Heart left ventricle (tissue), 16 donors: ENCODE measurements around the gene CDT1. TPM values are rescaled to one million over a fixed set of nuclear protein-coding genes. Genes with fewer than 3 reads are reported as not detected.
A peak's percentile ranks its signal among the peaks of the same experiment; 100 is the strongest.

Experiments
- ATAC-seq, 4 donors: fragments of 200-7000 bp; cut with Tn5 transposase; one replicate each; pipeline ENCODE4 v1.9.1; 2020 to 2022; ENCODE audit warnings: moderate library complexity in 4 of 4, mild to moderate bottlenecking in 3 of 4, moderate number of reproducible peaks in 1 of 4
- DNase-seq, 5 donors: peaks; one replicate each; pipeline ENCODE4 v3.0.0-alpha.2; 2020
- H3K27ac ChIP-seq, 12 donors: fragments of 200-600 bp; sonication (generic) in 4 of 12; one replicate each; pipeline versions ENCODE4 v1.5.0 to v1.8.0; 2016 to 2022; ENCODE audit warnings: mild to moderate bottlenecking in 2 of 12
- H3K27me3 ChIP-seq, 9 donors: fragments of 200-600 bp; sonication (generic) in 2 of 9; one replicate each; pipeline versions ENCODE4 v1.5.1 to v1.8.0; 2016 to 2022; ENCODE audit warnings: mild to moderate bottlenecking in 3 of 9
- H3K36me3 ChIP-seq, 9 donors: fragments of 200-600 bp; sonication (generic) in 2 of 9; one replicate each; pipeline versions ENCODE4 v1.5.0 to v1.8.0; 2018 to 2022; ENCODE audit warnings: mild to moderate bottlenecking in 2 of 9
- H3K4me1 ChIP-seq, 12 donors: fragments of 200-600 bp; sonication (generic) in 4 of 12; one replicate each; pipeline versions ENCODE4 v1.5.0 to v1.8.0; 2016 to 2022; ENCODE audit warnings: mild to moderate bottlenecking in 3 of 12
- H3K4me3 ChIP-seq, 12 donors: fragments of 200-600 bp; sonication (generic) in 4 of 12; one replicate each; pipeline versions ENCODE4 v1.5.0 to v1.8.0; 2017 to 2022; ENCODE audit warnings: mild to moderate bottlenecking in 9 of 12, moderate library complexity in 4 of 12
- H3K9me3 ChIP-seq, 12 donors: fragments of 200-600 bp; sonication (generic) in 4 of 12; one replicate each; pipeline versions ENCODE4 v1.5.0 to v1.8.0; 2016 to 2022; ENCODE audit warnings: mild to moderate bottlenecking in 1 of 12
- POLR2A ChIP-seq, 2 donors: fragments of 450-650 bp; IDR thresholded peaks; one replicate each; pipeline ENCODE4 v1.6.1; 2017; ENCODE audit warnings: antibody characterized with exemption in 2 of 2, mild to moderate bottlenecking in 2 of 2, moderate library complexity in 2 of 2
- WGBS, 4 donors: extraction: QIAGEN DNeasy Blood & Tissue Kit in 2 of 4; methylation state at CpG; one replicate each; pipeline versions ENCODE4 v1.1.5 to v1.1.7; 2013 to 2018; 5-methylcytosine and 5-hydroxymethylcytosine counted together
- intact Hi-C, 10 donors: fragments of 100-400 bp; cut with DNase I; formaldehyde crosslinking; loops; one replicate each; pipeline versions ENCODE4 v1.11.1 to v1.14.2; 2022
- polyA plus RNA-seq, 2 donors: library from polyadenylated mRNA; stranded (reverse); fragments of 200-250 nt; gene quantifications; one replicate each; pipeline ENCODE4 v1.2.3, GENCODE V29; 2013
- total RNA-seq, 9 donors: library from RNA; depleted of rRNA in 2 of 9; stranded (reverse); fragments of >200 nt in 2 of 9; fragmentation: NEBNext Ultra II Directional in 3 of 9; extraction: Animal tissue kit (Norgen Biotek cat#: 25700) in 3 of 9; gene quantifications; one replicate each; pipeline versions ENCODE4 v1.1.0 to v1.2.4, GENCODE V29; 2016 to 2023
- TF ChIP-seq, protein P1 (sequence below), 12 donors: fragments of 200-600 bp; sonication (generic) in 4 of 12; IDR thresholded peaks; one replicate each; pipeline versions ENCODE4 v1.5.0 to v1.8.0; 2018 to 2022; ENCODE audit warnings: antibody characterized with exemption in 12 of 12, mild to moderate bottlenecking in 5 of 12
- donor health status: ischemic (EF 13 %, LVEDD 7.1; RV severe dilation, severe dysfunction).
- donor health status: healthy with polysubstance abuse.
- donor health status: DM: no; HTN: yes; CAD: no.
- donor health status: DM: no; HTN: no; CAD: no.
- donor health status: ischemic (EF 25% LVEDD 6.9; RV normal size, moderate dysfunction).
- donor health status: ischemic (EF 25% LVEDD 5.7; RV mildly dilated, moderate dysfunction).
- donor health status: healthy.
- donor health status: DM: yes; HTN: yes; CAD: no.
- donor health status: ischemic (EF 35%, LVEDD 5.7; RV mildly dilated, moderate dysfunction).
- donor health status: nonischemic (EF 11% LVEDD 7.7; RV severe dilation, severe dysfunction).
- donor health status: DM: yes; HTN: yes; CAD: no.
- donor health status: PGD.
- donor health status: ischemic (EF 29% LVEDD 5.4; RV normal size, mild dysfunction).
- donor health status: nonischemic (EF 23%, LVEDD 6.1; RV moderate dilation, normal function).

The CDT1 gene
- total and polyA plus RNA-seq, 11 donors: 0.19 to 6.1 (median 0.61) TPM

GRCh38 chr16:88755745-88756443 is 47.7 kb upstream of the CDT1 start:
- 82 to 86% (median 85%) methylated on average over 13 to 23 of the region's 23 CpGs for WGBS, 4 donors
- peaks cover 0 to 15% (median 0%) of the 10 kb centered on the region in 12 donors for H3K9me3 ChIP-seq
- TF ChIP-seq, protein P1, sequence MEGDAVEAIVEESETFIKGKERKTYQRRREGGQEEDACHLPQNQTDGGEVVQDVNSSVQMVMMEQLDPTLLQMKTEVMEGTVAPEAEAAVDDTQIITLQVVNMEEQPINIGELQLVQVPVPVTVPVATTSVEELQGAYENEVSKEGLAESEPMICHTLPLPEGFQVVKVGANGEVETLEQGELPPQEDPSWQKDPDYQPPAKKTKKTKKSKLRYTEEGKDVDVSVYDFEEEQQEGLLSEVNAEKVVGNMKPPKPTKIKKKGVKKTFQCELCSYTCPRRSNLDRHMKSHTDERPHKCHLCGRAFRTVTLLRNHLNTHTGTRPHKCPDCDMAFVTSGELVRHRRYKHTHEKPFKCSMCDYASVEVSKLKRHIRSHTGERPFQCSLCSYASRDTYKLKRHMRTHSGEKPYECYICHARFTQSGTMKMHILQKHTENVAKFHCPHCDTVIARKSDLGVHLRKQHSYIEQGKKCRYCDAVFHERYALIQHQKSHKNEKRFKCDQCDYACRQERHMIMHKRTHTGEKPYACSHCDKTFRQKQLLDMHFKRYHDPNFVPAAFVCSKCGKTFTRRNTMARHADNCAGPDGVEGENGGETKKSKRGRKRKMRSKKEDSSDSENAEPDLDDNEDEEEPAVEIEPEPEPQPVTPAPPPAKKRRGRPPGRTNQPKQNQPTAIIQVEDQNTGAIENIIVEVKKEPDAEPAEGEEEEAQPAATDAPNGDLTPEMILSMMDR (IDR thresholded peaks at IDR 0.05): no peak
- TF ChIP-seq POLR2A (IDR thresholded peaks at IDR 0.05): no peak
- H3K27me3 ChIP-seq: no peaks in the 10 kb centered on the region
- peaks cover 0 to 11% (median 0%) of the 10 kb centered on the region in 9 donors for H3K36me3 ChIP-seq
- intact Hi-C loops: no loop called here
- ATAC-seq (no peak), DNase-seq (no peak)
- peaks cover 0 to 19% (median 11%) of the 10 kb centered on the region in 12 donors for H3K4me1 ChIP-seq
- no peak overlapping the region for H3K4me3 ChIP-seq
- peak overlapping the region in 1 of 12 donors; percentile 92 for H3K27ac ChIP-seq

GRCh38 chr16:88758227-88758943 is 45.2 kb upstream of the CDT1 start:
- no peak for TF ChIP-seq POLR2A (IDR thresholded peaks at IDR 0.05)
- TF ChIP-seq, protein P1 (IDR thresholded peaks at IDR 0.05): no peak
- peak overlapping the region in 1 of 12 donors; percentile 92 for H3K27ac ChIP-seq
- no peak for ATAC-seq
- no peak for DNase-seq
- WGBS, 4 donors: 87 to 91% (median 89%) methylated on average over 12 to 13 of the region's 13 CpGs
- no peak overlapping the region for H3K4me3 ChIP-seq
- H3K9me3 ChIP-seq: peaks cover 0 to 15% (median 0%) of the 10 kb centered on the region in 12 donors
- H3K36me3 ChIP-seq: peaks cover 0 to 4% (median 0%) of the 10 kb centered on the region in 9 donors
- H3K27me3 ChIP-seq: no peaks in the 10 kb centered on the region
- intact Hi-C loops: no loop called here
- peaks cover 0 to 30% (median 14%) of the 10 kb centered on the region in 12 donors for H3K4me1 ChIP-seq

- ATAC-seq: no peak
- Histone ChIP-seq H3K4me1 (peaks cover 0 to 30% (median 14%) of the 10 kb centered on the region in 12 donors), H3K36me3 (peaks cover 0 to 4% (median 0%) of the 10 kb centered on the region in 9 donors), H3K27ac (peak overlapping the region in 2 of 12 donors; percentile 32 to 92), H3K27me3 (no peaks in the 10 kb centered on the region), H3K4me3 (no peak overlapping the region), H3K9me3 (peaks cover 0 to 15% (median 0%) of the 10 kb centered on the region in 12 donors)
- TF ChIP-seq, protein P1 (IDR thresholded peaks at IDR 0.05): no peak
- TF ChIP-seq POLR2A (IDR thresholded peaks at IDR 0.05): no peak
- no peak for DNase-seq
- intact Hi-C loops: no loop called here
- 67 to 78% (median 70%) methylated on average over 6 of the region's 6 CpGs for WGBS, 4 donors
These were observed 44.7 kb upstream of the CDT1 start for GRCh38 chr16:88758944-88759244.
